ENCODE measurements around the gene SMARCD3. TPM values are rescaled to one million over a fixed set of nuclear protein-coding genes. Genes with fewer than 3 reads are reported as not detected.
A peak's percentile ranks its signal among the peaks of the same experiment; 100 is the strongest.

The SMARCD3 gene
- total and polyA plus RNA-seq, 9 of the 15 experiments (the other 6 are each of a cell fraction or from before 2014, with no cell fraction given): 0.43 to 3.6 (median 2.6) TPM

DNA sequence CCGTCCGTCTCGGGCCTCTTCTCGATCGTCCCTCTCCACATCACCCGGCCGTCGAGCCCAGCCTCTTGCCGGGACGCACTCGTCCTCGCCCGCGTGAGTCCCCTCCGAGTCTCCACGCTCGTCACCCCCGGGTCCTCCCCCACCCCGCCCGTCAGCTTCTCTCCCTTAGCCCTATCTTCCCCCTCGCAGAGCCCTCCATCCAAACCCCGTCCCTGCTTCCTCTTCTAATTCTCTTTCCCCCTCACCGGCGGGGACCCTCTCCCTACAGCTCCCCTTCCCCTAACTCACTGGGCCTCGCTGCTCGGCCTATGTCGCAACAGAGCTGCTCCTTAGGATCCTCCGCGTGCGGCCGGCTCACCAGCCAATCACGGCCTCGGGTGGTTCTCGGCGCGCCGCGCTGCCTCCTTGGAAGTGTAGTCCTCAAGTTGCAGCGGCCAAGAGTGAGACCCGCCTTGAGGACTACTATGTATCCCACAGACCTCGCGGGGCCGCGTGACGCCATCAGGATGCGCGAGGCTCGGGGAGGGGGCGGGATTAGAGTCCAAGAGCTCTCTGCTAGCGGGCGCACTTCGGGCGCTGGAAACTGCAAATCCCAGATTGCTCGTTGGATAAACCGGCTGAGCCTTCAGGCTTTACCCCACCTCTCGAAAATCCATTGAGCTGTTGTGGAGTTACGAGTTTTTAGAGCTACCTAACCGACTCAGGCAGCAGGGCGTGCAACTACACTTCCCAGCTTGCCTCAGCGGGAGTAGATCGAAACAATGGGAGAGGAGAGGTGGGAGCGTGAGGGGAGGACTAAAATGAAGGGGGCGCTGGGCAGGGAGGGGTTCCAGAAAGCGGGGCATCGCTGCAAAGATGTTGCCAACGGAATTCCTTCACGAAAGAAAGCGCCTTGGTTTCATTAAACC lies 21.4 kb downstream of the SMARCD3 start, which contains the start of gene ABCF2 (continued):
- TF ChIP-seq RFX5 (IDR thresholded peaks at IDR 0.05; ENCODE audit: low read depth, low read length) (peak; percentile 48; the same call in 1 of the 2 replicates), ATF1 (CRISPR knock-in tag; IDR thresholded peaks at IDR 0.05) (peak; percentile 95), ATF1 (tag; IDR thresholded peaks at IDR 0.05) (peak; percentile 100), ZNF41 (CRISPR knock-in tag; conservative IDR thresholded peaks at IDR 0.05) (no peak), ZNF143 (CRISPR knock-in tag; IDR thresholded peaks at IDR 0.05) (peak; percentile 96), CREB1 (IDR thresholded peaks at IDR 0.05) (peak; percentile 99), CREB1 (CRISPR knock-in tag; IDR thresholded peaks at IDR 0.05) (peak; percentile 99), ZNF277 (CRISPR knock-in tag; IDR thresholded peaks at IDR 0.05; ENCODE audit: borderline replicate concordance) (no peak), SIN3B (IDR thresholded peaks at IDR 0.05; ENCODE audit: low read depth) (peak; percentile 89), HDAC3 (IDR thresholded peaks at IDR 0.05; ENCODE audit: borderline replicate concordance, partially characterized antibody) (no peak), PATZ1 (CRISPR knock-in tag; IDR thresholded peaks at IDR 0.05; ENCODE audit: borderline replicate concordance) (no peak), NEUROD1 (IDR thresholded peaks at IDR 0.05; ENCODE audit: borderline replicate concordance, low read depth, low read length, partially characterized antibody) (peak; percentile 52)
- TF ChIP-seq, protein P1, sequence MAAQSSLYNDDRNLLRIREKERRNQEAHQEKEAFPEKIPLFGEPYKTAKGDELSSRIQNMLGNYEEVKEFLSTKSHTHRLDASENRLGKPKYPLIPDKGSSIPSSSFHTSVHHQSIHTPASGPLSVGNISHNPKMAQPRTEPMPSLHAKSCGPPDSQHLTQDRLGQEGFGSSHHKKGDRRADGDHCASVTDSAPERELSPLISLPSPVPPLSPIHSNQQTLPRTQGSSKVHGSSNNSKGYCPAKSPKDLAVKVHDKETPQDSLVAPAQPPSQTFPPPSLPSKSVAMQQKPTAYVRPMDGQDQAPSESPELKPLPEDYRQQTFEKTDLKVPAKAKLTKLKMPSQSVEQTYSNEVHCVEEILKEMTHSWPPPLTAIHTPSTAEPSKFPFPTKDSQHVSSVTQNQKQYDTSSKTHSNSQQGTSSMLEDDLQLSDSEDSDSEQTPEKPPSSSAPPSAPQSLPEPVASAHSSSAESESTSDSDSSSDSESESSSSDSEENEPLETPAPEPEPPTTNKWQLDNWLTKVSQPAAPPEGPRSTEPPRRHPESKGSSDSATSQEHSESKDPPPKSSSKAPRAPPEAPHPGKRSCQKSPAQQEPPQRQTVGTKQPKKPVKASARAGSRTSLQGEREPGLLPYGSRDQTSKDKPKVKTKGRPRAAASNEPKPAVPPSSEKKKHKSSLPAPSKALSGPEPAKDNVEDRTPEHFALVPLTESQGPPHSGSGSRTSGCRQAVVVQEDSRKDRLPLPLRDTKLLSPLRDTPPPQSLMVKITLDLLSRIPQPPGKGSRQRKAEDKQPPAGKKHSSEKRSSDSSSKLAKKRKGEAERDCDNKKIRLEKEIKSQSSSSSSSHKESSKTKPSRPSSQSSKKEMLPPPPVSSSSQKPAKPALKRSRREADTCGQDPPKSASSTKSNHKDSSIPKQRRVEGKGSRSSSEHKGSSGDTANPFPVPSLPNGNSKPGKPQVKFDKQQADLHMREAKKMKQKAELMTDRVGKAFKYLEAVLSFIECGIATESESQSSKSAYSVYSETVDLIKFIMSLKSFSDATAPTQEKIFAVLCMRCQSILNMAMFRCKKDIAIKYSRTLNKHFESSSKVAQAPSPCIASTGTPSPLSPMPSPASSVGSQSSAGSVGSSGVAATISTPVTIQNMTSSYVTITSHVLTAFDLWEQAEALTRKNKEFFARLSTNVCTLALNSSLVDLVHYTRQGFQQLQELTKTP (IDR thresholded peaks at IDR 0.05; ENCODE audit: low read depth in 1 of 2, partially characterized antibody in 2 of 2): peak in 1 of 2 experiments; percentile 98

Measured in K562 (cell line).